ENCODE data around the gene OSCAR.

Gene OSCAR, protein sequence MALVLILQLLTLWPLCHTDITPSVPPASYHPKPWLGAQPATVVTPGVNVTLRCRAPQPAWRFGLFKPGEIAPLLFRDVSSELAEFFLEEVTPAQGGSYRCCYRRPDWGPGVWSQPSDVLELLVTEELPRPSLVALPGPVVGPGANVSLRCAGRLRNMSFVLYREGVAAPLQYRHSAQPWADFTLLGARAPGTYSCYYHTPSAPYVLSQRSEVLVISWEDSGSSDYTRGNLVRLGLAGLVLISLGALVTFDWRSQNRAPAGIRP

GRCh38 chr19:54100561-54100960 is at the start of gene OSCAR:
Gene OSCAR (minus strand): TSS chr19:54100803. CDS start chr19:54100792, 11 bp downstream.
- DNase-seq = no peak

DNA sequence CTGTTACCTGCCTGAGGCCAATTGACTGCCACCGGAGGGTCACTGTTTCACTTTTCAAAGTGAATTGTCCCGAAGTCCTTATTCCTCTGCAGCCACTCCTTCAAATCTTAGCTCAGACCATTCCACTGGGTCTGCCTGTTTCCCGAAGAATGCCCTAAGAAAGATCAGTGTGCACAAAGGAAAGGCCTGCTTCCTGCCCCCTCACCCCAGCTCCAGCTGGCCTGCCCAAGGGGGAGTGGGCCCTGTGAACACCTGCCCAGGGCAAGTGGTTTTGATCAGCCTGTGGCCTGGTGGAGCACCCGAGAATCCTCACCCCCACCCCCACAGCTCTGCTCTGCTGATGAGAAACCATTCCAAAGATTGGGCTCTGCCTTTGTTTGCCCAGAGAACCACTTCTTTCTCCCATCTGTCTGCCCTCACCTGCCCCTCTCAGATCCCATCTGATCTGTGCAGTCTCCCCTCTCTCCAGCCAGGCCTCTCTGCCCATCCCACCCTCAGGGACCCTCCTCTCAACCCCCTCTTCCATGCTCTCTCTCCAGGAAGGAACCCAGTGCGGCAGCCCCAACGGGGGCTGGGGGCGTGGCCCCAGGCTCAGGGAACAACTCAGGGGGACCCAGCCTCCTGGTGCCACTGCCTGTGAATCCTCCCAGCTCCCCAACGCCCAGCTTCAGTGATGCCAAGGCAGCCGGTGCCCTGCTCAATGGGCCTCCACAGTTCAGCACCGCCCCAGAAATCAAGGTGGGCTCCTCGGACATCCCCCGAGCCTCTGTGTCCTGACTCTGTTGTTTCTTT is 48.6 kb upstream of the OSCAR start:
- DNase-seq = no peak

- no peak for DNase-seq
Observed at GRCh38 chr19:54148158-54148557, 47.6 kb upstream of the OSCAR start.

DNA sequence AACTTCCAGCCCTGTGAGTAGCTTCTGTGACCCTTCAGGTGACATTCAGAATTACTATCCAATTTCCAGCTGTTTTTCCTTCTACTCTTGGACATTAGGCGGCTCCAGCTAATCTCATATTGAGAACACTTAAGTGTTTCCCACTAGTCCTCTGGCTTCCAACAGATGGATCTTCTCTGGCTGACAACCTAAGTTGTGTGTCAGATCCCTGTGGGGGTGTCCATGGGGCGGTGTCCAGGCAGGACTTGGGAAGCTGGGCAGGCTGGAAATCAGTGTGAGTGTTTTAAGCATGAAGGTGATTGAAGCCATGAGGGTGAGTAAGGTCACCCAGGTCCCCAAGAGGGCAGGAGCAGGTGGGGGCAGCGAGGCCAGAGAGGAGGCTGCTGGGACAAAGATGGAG is 47.1 kb upstream of the OSCAR start:
- no peak for DNase-seq

GRCh38 chr19:54145541-54146158 is 45.0 kb upstream of the OSCAR start:
- no peak for DNase-seq

GRCh38 chr19:54142166-54142780 is 41.7 kb upstream of the OSCAR start:
- no peak for DNase-seq

DNA sequence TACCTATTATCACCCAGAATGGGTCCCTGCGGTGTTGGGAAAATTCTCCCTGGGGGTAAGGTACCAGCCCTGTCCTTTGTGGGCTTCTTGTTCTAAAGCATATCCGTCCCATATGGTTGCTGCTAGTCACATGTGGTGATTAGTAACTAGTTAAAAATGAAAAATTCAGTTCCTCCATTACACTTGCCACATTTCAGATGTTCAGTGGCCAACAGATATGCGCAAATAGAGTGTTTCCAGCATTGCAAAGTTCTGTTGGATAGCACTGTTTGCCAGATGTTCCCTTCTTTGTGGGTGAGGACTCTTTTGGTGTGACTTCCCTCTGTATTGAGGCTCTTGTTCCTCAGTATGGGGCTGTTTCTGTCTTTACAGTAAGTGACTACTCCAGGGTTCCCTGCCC is 40.8 kb upstream of the OSCAR start:
- no peak for DNase-seq

DNA sequence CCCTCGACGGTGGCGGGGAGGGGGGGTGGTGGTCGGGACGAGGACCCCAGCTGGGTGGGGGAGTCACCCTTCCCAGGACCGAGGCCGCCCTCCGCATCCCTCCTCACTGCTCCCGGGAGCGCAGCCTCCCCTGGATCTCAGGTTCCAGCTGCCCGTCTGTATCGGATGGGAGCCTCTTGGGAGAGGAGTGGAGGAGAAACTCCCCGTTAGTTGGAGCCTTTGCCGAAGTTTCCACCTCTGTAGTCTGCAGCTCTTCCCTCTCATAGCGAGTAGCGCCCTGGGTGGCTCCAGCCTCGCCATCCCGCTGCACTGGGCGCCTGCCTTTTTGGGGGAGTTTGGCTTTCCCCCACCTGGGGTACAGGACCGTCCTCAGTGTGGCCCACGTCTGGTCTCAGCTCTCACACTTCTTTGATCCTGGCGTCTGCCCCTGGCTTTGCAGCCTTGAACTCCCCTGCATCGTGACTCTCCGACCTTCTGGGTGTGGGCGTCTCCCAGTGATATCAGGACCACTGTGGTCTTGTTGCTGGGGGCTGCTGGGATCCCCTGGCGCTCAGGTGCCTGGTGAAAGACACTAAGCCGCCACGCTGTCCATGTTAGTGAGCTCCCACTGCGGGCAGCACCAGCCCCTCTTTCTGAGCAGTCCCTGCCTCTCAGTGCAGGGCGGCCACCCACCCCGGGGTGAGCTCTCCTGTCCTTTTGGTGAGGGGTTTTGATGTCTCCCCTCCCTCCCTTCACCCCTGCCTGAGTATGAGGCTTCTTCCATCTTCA is 38.1 kb upstream of the OSCAR start:
- DNase-seq = no peak

GRCh38 chr19:54137699-54138488 is 37.3 kb upstream of the OSCAR start, which contains the start of gene CNOT3:
Gene CNOT3 (plus strand): TSS chr19:54137762. CDS start chr19:54142979, 5,217 bp downstream.
- no peak for DNase-seq

GRCh38 chr19:54136864-54137698 is 36.5 kb upstream of the OSCAR start:
- peak; percentile 100 for DNase-seq

GRCh38 chr19:54136086-54136863 is 35.7 kb upstream of the OSCAR start:
- no peak for DNase-seq

DNA sequence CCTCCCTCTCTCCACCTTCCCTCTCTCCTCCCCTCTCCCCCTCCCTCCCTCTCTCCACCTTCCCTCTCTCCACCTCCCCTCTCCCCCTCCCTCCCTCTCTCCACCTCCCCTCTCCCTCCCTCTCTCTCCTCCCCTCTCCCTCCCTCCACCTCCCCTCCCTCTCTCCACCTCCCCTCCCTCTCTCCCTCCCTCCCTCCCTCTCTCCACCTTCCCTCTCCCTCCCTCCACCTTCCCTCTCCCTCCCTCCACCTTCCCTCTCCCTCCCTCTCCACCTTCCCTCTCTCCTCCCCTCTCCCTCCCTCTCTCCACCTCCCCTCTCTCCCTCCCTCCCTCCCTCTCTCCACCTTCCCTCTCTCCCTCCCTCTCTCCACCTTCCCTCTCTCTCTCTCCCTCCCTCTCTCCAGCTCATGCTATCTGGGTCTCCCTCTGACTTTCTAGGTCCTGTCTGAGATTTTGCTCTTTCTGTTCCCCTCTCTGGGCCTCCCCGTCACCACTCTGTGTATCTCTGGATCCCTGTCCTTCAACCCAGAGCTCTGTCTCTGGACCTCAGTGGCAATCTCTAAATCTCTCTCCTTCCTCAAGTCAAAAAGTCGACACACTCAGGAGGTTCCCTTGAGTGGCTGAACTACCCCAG is 33.5 kb upstream of the OSCAR start:
- DNase-seq = no peak

DNA sequence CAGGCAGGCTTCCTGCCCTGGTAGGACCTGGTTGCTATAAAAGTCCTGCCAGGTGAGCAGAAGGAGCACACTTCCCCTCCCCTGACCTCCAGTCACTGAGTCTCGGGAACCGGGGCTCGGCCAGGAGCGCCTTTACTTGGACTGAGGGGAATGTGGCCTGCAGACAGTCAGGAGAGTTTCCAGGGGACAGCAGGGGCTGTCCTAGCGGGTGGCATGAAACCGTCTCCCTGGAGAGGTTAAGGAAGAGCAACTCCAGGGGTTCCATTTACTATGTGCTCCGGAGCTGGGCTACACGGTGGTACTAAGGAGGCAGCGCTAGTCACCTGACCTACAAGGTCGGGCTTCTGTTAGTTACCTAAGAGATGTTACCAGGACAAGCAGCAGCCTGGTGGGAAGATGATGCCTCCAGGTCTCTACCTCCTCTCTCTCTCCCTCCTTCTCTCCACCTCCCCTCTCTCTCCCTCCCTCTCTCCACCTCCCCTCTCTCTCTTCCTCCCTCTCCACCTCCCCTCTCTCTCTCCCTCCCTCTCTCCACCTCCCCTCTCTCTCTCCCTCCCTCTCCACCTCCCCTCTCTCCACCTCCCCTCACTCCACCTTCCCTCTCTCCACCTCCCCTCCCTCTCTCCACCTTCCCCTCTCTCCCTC is 32.8 kb upstream of the OSCAR start:
- no peak for DNase-seq

DNA sequence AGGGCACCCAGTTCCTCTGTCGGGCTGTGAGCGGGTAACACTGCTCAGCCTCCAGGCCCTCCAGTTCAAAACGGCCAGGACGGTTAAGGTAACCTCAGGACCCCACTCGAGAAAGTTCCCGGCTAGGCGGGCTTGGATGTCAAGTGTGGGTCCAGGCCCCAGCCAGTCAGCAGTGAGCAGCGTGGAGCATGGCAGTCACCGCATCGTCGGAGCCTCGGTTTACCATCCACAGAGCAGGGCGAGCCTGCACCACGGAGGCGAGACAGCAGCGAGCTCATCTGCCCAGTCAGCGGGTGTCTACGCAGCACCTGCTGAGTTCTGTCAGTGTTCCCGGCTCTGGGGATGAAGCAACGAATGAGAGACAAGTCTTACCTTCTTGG is 29.0 kb upstream of the OSCAR start:
- no peak for DNase-seq

- no peak for DNase-seq
Observed at GRCh38 chr19:54128796-54129616, 28.4 kb upstream of the OSCAR start.

GRCh38 chr19:54128441-54128725 is 27.8 kb upstream of the OSCAR start:
- no peak for DNase-seq

- no peak for DNase-seq
Observed at GRCh38 chr19:54127688-54128440, 27.3 kb upstream of the OSCAR start.

GRCh38 chr19:54125713-54126112 is 25.1 kb upstream of the OSCAR start:
- no peak for DNase-seq

Data from NCI-H748 treated with DMSO at 0.1 percent for 48 hours (cell line).